Measurements from ENCODE around the gene EFNA1. TPM values are rescaled to one million over a fixed set of nuclear protein-coding genes. Genes with fewer than 3 reads are reported as not detected.

EFNA1 gene
- total and polyA plus RNA-seq, 4 donors, result 58.6 to 236 (median 179) TPM

GRCh38 chr1:155078469-155079209, 49.0 kb upstream of the EFNA1 start, which contains the start of gene EFNA3:
Gene EFNA3 (plus strand): TSS chr1:155078837. CDS start chr1:155078942, 105 bp downstream.
- TF ChIP-seq JUND (IDR thresholded peaks at IDR 0.05) (no peak), HNF4G (IDR thresholded peaks at IDR 0.05) (no peak), TAF1 (conservative IDR thresholded peaks at IDR 0.05) (no peak), EGR1 (IDR thresholded peaks at IDR 0.05; ENCODE audit: low read depth in 2 of 2) (no peak), SP1 (IDR thresholded peaks at IDR 0.05) (no peak), FOXA1 (IDR thresholded peaks at IDR 0.05) (no peak), FOXA2 (IDR thresholded peaks at IDR 0.05) (no peak), CTCF (IDR thresholded peaks at IDR 0.05; ENCODE audit: low read depth, low read length, missing input control) (no peak), ATF3 (IDR thresholded peaks at IDR 0.05) (no peak), MAX (IDR thresholded peaks at IDR 0.05) (no peak), RXRA (IDR thresholded peaks at IDR 0.05) (no peak), NR2F2 (IDR thresholded peaks at IDR 0.05) (no peak), ZBTB33 (IDR thresholded peaks at IDR 0.05) (no peak), YY1 (IDR thresholded peaks at IDR 0.05) (no peak), HNF4A (conservative IDR thresholded peaks at IDR 0.05) (no peak), GABPA (IDR thresholded peaks at IDR 0.05 in 1 of 2, conservative IDR thresholded peaks at IDR 0.05 in 1 of 2) (no peak), RAD21 (IDR thresholded peaks at IDR 0.05) (no peak), REST (IDR thresholded peaks at IDR 0.05) (no peak)
- no peaks in the 10 kb centered on the region for H3K9me3 ChIP-seq (ENCODE audit: control insufficient read depth in 4 of 4, low read length in 3 of 4)
- DNase-seq (ENCODE audit: low spot score), result peak; percentile 75
- peaks cover 0 to 18% (median 8%) of the 10 kb centered on the region in 4 donors for H3K27me3 ChIP-seq (ENCODE audit: control insufficient read depth in 4 of 4, insufficient read depth in 4 of 4, low read length in 3 of 4)
- H3K4me3 ChIP-seq (ENCODE audit: low read depth in 1 of 3, low read length in 3 of 3), result peak within 1 kb of the TSS in 1 of 3 donors; percentile 40
- no peaks in the 10 kb centered on the region for H3K36me3 ChIP-seq (ENCODE audit: control insufficient read depth in 4 of 4, insufficient read depth in 3 of 4, low read depth in 1 of 4, low read length in 3 of 4)
- no peak within 1 kb of the TSS for H3K9ac ChIP-seq (ENCODE audit: low read depth in 1 of 2, low read length in 2 of 2)
- no peak within 1 kb of the TSS for H3K27ac ChIP-seq (ENCODE audit: low read depth in 1 of 2, low read length in 2 of 2)
- WGBS, result 2% methylated on average over 59 of the region's 59 CpGs
- H3K4me1 ChIP-seq (ENCODE audit: control insufficient read depth in 4 of 4, insufficient read depth in 4 of 4, low read length in 3 of 4), result peaks cover 16 to 39% (median 33%) of the 10 kb centered on the region in 4 donors

All from liver (tissue), 9 donors.